G401 (cell line): ENCODE measurements around the gene SIRT4. TPM values are rescaled to one million over a fixed set of nuclear protein-coding genes. Genes with fewer than 3 reads are reported as not detected.
"Not testable (repeated sequence)": the region's sequence is repeated elsewhere in the genome, so short reads cannot be mapped to it uniquely, and the experiment has no call there.

Experiments
- DNase-seq: peaks from one replicate; pipeline ENCODE4 v3.0.0-alpha.2; 2015; ENCODE audit warnings: low spot score
- in situ Hi-C: cut with HindIII; loops from 2 replicates; pipeline ENCODE4 v1.10.0; 2016; ENCODE audit warnings: low sequenced_read_pairs, mixed read lengths
- total RNA-seq: library from RNA; depleted of rRNA; stranded (reverse); fragments of >200 nt; shearing (Covaris generic); gene quantifications from 2 replicates; pipeline ENCODE4 v1.2.3, GENCODE V29; 2014

The SIRT4 gene
- total RNA-seq, 1 experiment from 2014 or later, result 2.9 TPM

GRCh38 chr12:120331390-120331789 lies 29.3 kb downstream of the SIRT4 start:
- in situ Hi-C loops, result no loop called here
- no peak for DNase-seq

DNA sequence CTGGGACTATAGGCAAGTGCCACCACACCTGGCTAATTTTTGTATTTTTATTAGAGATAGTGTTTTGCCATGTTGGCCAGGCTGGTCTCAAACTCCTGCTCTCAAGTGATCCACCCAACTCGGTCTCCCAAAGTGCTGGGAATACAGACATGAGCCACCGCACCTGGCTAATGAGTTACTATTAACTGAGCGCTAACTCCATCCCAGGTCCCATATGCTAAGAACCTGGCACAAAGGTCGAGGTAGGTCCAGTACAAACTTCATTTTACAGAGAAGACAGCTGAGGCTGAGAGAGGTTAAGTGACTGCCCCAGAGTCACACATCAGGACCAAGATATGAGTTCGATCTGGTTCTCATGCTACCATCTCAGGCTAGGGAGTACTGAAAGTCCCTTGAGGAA lies 29.9 kb downstream of the SIRT4 start:
- no peak for DNase-seq
- in situ Hi-C loops, result no loop called here

- DNase-seq, result no peak
- in situ Hi-C loops, result no loop called here
These were observed 30.4 kb downstream of the SIRT4 start for GRCh38 chr12:120332523-120332922.

DNA sequence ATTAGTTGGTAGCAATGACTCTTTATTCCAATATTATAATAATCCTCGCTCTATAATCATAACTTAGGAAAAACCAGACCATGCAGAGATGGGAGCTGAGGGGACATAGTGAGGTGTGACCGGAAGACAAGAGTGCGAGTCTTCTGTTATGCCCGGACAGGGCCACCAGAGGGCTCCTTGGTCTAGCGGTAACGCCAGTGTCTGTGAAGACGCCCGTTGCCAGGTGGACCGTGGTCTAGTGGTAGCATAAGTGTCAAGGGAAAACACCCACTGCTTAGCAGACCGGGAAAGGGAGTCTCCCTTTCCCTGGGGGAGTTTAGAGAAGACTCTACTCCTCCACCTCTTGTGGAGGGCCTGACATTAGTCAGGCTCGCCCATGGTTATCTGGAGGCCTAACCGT lies 33.3 kb downstream of the SIRT4 start:
- peak; percentile 69 for DNase-seq
- in situ Hi-C loops, result not testable (repeated sequence)

DNA sequence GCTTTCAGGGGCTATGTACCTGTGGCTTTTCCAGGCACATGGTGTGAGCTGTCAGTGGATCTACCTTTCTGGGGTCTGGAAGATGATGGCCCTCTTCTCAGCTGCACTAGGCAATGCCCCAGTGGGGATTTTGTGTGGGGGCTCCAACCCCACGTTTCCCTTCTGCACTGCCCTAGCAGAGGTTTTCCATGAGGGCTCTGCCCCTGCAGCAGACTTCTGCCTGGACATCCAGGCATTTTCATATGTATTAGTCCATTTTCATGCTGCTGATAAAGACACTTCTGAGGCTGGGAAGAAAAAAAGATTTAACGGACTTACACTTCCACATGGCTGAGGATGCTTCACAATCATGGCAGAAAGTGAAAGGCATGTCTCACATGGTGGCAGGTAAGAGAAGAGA lies 34.3 kb downstream of the SIRT4 start:
- DNase-seq, in situ Hi-C loops: not testable (repeated sequence)

- in situ Hi-C loops, result no loop called here
- no peak for DNase-seq
These were observed 35.6 kb downstream of the SIRT4 start for GRCh38 chr12:120337730-120338129.

- in situ Hi-C loops, result no loop called here
These were observed 37.1 kb downstream of the SIRT4 start for GRCh38 chr12:120339256-120339655.

DNA sequence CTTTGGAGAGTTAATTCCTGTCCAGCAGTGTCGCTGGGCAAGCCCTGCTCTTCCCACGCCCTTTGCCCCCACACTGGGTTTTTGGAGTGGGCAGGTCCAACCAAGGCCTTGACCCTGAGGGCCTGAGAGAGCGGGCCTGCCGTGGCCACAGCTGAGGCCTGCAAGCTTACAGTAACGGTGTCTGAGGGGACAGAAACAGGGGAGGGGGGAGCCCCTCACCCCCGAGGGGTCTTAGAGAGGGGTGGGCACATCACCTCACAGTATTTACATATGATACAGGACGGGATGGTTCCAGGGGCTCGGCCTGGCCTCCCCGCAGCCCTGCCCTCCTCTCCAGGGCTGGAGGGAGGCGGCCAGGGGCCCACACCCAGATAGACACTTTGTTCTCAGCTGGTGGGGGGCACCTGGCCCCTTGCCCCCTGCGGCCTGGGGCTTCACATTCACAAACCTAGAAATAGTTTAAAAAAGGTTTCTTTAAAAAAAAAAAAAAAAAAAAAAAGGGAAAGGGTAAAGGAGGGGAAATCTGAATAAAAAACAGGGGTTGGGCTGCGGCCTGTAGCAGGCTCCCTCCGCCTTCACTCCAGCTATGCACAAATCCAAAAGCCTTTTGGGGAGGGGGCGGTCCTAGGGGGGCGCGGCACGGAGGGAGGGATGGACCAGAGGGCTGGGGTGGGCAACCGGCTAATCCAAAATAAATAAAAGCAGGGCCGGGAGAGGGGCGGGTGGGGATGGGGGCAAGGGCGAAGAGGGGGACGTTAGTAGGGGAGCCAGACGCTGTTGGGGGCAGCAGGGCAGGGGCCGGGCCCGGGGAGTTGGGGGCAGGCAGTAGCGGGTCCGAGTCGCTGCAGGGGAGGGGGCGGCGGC lies 40.3 kb downstream of the SIRT4 start:
- DNase-seq, result no peak
- in situ Hi-C loops, result no loop called here

More at GRCh38 chr12:120339256-120339655, 37.1 kb downstream of the SIRT4 start:
- DNase-seq, result no peak

GRCh38 chr12:120343039-120343537 lies 41.0 kb downstream of the SIRT4 start:
- in situ Hi-C loops, result no loop called here
- DNase-seq, result no peak

DNA sequence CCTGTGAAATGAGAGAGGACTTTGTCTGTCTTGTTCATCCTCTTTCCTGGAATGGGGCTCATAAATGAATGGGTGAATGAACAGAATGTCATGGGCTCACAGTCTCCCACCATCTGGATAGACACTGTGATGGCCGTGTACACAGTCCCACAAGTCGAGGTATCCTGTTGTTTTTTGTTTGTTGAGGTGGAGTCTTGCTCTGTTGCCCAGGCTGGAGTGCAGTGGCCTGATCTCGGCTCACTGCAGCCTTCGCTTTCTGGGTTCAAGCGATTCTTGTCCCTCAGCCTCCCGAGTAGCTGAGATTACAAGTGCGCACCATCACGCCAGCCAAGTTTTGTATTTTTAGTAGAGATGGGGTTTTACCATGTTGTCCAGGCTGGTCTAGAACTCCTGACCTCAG lies 41.6 kb downstream of the SIRT4 start:
- no peak for DNase-seq
- in situ Hi-C loops, result no loop called here

DNA sequence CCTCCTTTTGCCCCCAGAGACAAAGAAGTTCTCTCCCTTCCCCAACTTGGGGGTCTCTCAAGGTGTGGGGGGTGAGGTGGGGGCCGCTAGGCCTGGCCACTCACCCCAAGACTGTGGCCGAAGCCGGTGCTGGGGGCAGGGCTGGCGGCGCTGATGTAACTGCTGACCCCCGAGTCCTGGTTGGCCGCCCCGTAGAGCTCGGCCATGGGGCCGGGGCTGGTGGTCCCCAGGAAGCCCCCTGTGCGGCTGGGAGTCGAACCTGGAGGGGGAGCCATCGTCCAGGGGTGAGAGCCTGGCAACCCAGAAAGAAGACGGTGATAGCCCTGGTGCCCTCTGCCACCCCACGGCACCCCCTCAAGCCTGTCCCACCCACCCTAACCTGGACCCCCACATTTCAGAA lies 43.9 kb downstream of the SIRT4 start:
- in situ Hi-C loops, result no loop called here
- no peak for DNase-seq

DNA sequence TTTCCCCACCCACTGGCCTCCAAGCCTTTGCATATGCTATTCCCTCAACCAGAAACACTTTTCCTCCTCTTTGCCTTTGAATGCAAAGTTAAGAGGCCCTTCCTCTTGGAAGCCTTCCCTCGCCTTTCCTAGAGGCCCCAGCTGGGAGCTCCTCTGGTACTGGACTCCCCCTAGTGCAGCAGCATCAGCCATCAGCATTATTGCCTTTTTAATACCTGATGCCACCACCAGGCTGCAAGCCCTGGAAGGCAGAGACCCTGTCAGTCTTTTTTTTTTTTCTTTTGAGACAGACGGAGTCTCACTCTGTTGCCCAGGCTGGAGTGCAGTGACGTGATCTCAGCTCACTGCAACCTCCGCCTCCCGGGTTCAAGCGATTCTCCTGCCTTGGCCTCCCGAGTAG lies 44.6 kb downstream of the SIRT4 start:
- no peak for DNase-seq
- in situ Hi-C loops, result no loop called here

- in situ Hi-C loops, result no loop called here
These were observed 45.6 kb downstream of the SIRT4 start for GRCh38 chr12:120347766-120348165.

GRCh38 chr12:120350576-120351350 lies 48.6 kb downstream of the SIRT4 start:
- in situ Hi-C loops, result no loop called here
- peak; percentile 93 for DNase-seq

More at GRCh38 chr12:120347766-120348165, 45.6 kb downstream of the SIRT4 start:
- no peak for DNase-seq

- DNase-seq, result no peak
- in situ Hi-C loops, result no loop called here
These were observed 50.0 kb downstream of the SIRT4 start for GRCh38 chr12:120352117-120352516.

GRCh38 chr12:120353136-120353535 lies 51.0 kb downstream of the SIRT4 start:
- in situ Hi-C loops, result no loop called here
- DNase-seq, result no peak

GRCh38 chr12:120353556-120354317 lies 51.6 kb downstream of the SIRT4 start:
- no peak for DNase-seq
- in situ Hi-C loops, result no loop called here

DNA sequence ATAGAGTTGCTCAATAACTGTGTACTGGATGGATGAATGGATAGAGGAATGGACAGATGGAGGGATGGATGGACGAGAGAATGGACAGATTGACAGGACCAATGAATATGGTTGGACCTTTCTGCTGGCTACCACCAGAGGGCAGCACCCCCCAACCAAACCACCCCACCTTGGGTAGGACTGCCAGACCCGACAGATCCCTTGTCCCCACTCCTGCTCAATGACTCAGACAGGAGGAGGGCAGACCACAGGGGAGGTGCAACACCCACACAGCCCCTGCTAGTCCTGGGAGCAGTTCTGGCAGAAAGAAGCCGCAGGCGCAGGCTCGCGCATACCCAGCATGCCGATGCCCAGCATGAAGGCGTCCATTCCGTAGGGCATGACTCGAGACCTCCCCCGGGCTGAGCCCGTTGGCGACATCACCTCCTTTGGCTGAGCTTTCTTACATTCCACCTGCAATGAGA lies 54.5 kb downstream of the SIRT4 start:
- peak; percentile 87 for DNase-seq
- in situ Hi-C loops, result no loop called here

DNA sequence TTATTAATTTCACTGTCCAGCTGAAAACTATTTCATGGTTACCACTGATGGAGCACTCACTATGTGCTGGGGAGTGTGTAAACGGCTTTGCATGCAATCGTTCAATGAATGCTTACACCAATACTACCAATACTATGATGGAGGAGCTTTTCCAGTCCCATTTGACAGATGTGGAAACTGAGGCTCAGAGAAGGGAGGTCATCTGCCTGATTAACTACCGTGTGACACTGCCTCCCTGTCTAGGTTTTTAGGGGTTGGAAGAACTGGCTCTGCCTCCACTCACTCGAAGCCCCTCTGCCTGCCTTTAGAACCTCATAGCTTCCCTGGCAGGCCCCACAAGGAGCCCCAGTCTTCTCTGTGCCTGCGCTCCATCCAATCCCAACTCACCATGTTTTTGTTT lies 55.0 kb downstream of the SIRT4 start:
- no peak for DNase-seq
- in situ Hi-C loops, result no loop called here
